ENCODE data around the gene SLC44A1.

The SLC44A1 gene

GRCh38 chr9:105391288-105391687 lies 146.8 kb downstream of the SLC44A1 start:
- DNase-seq (ENCODE audit: low read depth in 2 of 2) = no peak

GRCh38 chr9:105392531-105392930 lies 148.1 kb downstream of the SLC44A1 start:
- no peak for DNase-seq (ENCODE audit: low read depth in 2 of 2)

- DNase-seq (ENCODE audit: low read depth in 2 of 2) = no peak
Observed at GRCh38 chr9:105393576-105394344, 149.3 kb downstream of the SLC44A1 start.

GRCh38 chr9:105396441-105396840 lies 152.0 kb downstream of the SLC44A1 start:
- DNase-seq (ENCODE audit: low read depth in 2 of 2) = no peak

- no peak for DNase-seq (ENCODE audit: low read depth in 2 of 2)
Observed at GRCh38 chr9:105396901-105397300, 152.4 kb downstream of the SLC44A1 start.

GRCh38 chr9:105399117-105399516 lies 154.7 kb downstream of the SLC44A1 start:
- DNase-seq (ENCODE audit: low read depth in 2 of 2) = no peak

- DNase-seq (ENCODE audit: low read depth in 2 of 2) = no peak
Observed at GRCh38 chr9:105401651-105402050, 157.2 kb downstream of the SLC44A1 start.

- no peak for DNase-seq (ENCODE audit: low read depth in 2 of 2)
Observed at GRCh38 chr9:105403552-105404248, 159.2 kb downstream of the SLC44A1 start.

GRCh38 chr9:105405514-105406131 lies 161.2 kb downstream of the SLC44A1 start:
- DNase-seq (ENCODE audit: low read depth in 2 of 2) = peak; percentile 15 to 33

- DNase-seq (ENCODE audit: low read depth in 2 of 2) = no peak
Observed at GRCh38 chr9:105406369-105406768, 161.9 kb downstream of the SLC44A1 start.

GRCh38 chr9:105413525-105413924 lies 169.1 kb downstream of the SLC44A1 start:
- DNase-seq (ENCODE audit: low read depth in 2 of 2) = no peak

- peak; percentile 39 for DNase-seq (ENCODE audit: low read depth in 2 of 2)
Observed at GRCh38 chr9:105414947-105415661, 170.7 kb downstream of the SLC44A1 start.

- DNase-seq (ENCODE audit: low read depth in 2 of 2) = no peak
Observed at GRCh38 chr9:105415662-105415980, 171.2 kb downstream of the SLC44A1 start.

GRCh38 chr9:105416840-105417239 lies 172.4 kb downstream of the SLC44A1 start:
- no peak for DNase-seq (ENCODE audit: low read depth in 2 of 2)

- DNase-seq (ENCODE audit: low read depth in 2 of 2) = no peak
Observed at GRCh38 chr9:105418588-105419500, 174.4 kb downstream of the SLC44A1 start.

- no peak for DNase-seq (ENCODE audit: low read depth in 2 of 2)
Observed at GRCh38 chr9:105419816-105420597, 175.6 kb downstream of the SLC44A1 start.

GRCh38 chr9:105421154-105421553 lies 176.7 kb downstream of the SLC44A1 start:
- no peak for DNase-seq (ENCODE audit: low read depth in 2 of 2)

GRCh38 chr9:105421864-105422263 lies 177.4 kb downstream of the SLC44A1 start:
- DNase-seq (ENCODE audit: low read depth in 2 of 2) = no peak

- DNase-seq (ENCODE audit: low read depth in 2 of 2) = no peak
Observed at GRCh38 chr9:105425816-105426433, 181.5 kb downstream of the SLC44A1 start.

GRCh38 chr9:105426657-105427056 lies 182.2 kb downstream of the SLC44A1 start:
- no peak for DNase-seq (ENCODE audit: low read depth in 2 of 2)
